GM18502 (cell line): ENCODE data around the gene FBH1.

Source experiments
- ATAC-seq: cut with Tn5 transposase; IDR thresholded peaks from one replicate; pipeline ENCODE4 v1.9.1; 2021; ENCODE audit warnings: mild to moderate bottlenecking; ENCODE audit not compliant: unreplicated experiment, poor library complexity

The FBH1 gene

DNA sequence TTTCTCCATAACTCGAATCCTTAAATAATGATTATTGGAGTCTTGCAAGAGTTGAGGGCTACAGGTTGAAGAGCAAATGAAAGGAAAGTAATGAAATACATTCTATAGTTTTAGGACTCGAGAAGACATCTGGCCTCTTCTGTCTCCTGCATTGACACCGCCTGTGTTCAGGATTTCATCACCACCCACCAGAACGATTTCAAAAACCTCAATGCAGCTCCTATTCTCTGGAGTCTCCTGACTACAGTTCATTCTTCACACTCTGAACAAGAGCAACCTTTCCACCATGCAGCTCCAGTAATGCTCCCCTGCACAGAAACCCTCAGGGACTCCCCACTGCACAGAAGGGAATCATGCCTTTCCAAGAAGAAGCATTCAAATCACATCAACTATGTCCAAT, 81.8 kb downstream of the FBH1 start:
- no peak for ATAC-seq

DNA sequence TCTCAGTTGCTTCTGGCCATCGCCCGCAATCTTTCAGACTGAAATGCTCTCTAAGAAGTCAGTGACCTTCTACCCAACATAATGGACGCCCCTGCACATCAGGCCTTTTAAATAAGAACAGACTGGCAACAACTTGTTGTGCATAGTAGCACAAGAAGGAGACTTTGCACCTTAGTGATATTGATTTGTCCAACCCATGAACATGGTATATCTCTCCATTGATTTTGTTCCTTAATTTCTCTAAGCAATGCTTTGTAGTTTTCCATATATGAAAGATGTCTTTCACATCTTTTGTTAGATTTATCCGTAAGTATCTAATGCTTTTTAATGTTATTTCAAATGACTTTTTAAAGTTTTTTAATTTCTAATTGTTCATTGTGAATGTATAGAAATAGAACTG, 83.0 kb downstream of the FBH1 start:
- no peak for ATAC-seq

DNA sequence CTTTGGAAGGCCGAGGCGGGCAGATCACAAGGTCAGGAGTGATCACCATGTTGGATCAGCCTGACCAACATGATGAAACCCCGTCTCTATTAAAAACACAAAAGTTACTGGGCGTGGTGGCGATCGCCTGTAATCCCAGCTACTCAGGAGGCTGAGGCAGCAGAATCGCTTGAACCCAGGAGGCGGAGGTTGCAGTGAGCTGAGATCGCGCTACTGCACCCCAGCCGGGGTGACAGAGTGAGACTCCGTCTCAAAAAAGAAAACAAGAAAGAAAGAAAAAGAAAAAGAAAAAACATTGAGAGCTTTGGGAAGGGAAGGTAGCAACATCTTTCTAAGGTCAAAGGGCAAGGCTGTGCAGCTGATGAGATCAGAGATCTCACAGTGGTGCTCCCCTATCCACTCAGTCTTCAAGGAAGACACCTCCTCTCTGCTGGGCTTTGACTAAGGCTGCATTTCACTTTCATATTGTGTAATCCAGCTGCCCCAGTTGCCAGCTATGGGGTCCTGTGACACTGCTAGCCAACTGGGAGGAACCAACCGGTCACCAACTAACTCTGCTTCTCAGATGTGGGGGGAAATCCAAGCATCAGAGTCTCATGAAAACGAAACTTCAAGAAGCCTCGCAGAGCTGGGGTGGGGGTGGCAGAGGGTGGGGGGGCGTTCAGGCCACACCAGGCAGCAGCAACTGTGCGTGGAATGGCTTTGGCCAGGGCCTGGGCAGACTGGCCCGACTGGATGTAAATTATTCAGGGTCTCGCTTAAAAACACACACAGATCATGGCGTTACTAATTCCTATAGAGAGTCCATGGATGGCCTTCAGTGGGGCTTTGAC, 85.8 kb downstream of the FBH1 start:
- peak; percentile 63 for ATAC-seq

- peak; percentile 24 for ATAC-seq
Observed at GRCh38 chr10:5976512-5977470, 86.7 kb downstream of the FBH1 start.

DNA sequence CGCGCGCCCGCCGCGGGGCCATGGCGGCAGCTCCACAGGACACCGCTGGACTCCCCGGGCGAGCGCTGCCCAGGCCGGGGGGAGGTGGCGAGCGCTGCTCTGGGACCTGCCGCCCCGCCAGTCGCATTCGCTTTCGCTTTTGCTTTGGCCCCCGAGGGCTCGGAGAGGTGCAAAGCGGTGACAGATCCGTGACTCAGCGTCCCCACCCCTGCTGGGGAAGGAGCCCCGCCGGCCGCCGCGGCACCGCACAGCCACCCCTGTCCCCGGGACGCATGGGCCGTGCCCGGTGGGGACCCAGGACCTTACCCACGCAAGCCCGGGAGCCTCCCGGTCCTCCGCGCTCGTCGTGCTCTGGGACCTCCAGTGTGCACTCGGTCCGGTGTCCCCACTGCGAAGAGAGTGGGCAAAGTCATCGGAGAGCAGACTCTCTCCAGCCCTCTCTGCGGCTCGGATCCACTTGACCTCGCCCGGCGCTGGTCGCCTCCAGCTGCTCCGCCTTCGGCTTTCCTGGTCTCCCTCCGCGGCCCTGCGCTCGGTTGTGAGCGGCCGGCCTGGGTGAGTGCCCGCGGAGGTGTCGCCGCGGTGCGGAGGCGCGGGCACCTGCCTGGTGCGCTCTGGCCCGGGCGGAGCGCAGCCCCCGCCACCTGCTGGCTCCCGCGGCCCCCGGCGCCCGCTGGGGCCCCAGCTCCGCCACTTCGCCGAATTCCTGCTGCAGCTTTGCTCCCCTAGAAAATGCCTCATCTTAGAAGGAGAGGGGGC, 87.6 kb downstream of the FBH1 start, which contains the start of gene IL15RA:
TSS of gene IL15RA (minus strand) at position 73 of the 759 bp plus-strand sequence. CDS start at position 22, 51 bp downstream.
- ATAC-seq, result peak; percentile 66

GRCh38 chr10:5978230-5978489, 88.1 kb downstream of the FBH1 start:
- no peak for ATAC-seq

DNA sequence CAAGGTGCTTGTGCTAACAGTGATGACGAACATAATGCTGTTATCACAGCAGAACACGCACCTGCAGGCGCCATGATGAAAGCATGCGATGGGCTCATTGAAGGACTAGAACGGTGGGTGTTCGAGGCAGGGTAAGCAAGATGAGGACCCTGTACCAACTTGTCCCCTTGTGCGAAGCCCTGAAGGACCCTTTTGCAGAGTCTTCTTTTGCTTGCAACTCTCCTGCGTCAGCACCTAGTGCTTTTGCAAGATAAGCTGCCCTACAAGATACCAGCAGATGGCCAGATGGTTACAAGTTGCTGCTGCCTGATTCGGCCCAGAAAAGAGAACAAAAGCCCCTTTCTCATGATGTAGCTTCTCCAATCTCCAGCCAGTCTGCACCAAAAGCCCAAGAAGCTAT, 91.5 kb downstream of the FBH1 start:
- no peak for ATAC-seq

DNA sequence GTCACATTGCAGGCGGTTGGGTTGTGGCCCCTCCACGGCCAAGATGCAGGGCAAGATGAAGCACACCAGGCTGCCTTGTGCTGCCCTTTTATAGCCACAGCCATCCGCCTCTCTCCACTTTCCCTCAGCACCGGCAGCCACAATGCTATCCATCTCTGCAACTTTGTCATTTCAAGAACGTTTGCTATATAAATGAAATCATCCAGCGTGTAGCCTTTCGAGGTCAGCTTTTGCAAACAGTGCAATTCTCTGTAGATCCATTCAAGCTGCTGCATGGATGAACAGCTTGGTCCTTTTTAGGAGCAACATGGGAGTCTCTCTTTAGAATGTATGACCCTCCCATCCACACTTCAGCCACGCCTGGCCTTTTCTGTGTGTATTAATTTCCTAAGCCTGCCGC, 93.7 kb downstream of the FBH1 start:
- ATAC-seq, result no peak

GRCh38 chr10:5985029-5985428, 95.0 kb downstream of the FBH1 start:
- ATAC-seq, result no peak
